Astrocyte (in vitro differentiated cells and primary cell): ENCODE data around the gene ARSI.

Experiments used
- EZH2 ChIP-seq: IDR thresholded peaks from 2 replicates; pipeline ENCODE4 v1.6.1; 2012; ENCODE audit warnings: mild to moderate bottlenecking, low read length, inconsistent platforms; ENCODE audit not compliant: insufficient read depth
- TF ChIP-seq, protein P1 (sequence below): IDR thresholded peaks from 2 replicates; pipeline ENCODE4 v1.5.1; 2011; ENCODE audit warnings: low read depth, mild to moderate bottlenecking, inconsistent platforms, low read length, moderate library complexity; ENCODE audit not compliant: insufficient read depth

DNA sequence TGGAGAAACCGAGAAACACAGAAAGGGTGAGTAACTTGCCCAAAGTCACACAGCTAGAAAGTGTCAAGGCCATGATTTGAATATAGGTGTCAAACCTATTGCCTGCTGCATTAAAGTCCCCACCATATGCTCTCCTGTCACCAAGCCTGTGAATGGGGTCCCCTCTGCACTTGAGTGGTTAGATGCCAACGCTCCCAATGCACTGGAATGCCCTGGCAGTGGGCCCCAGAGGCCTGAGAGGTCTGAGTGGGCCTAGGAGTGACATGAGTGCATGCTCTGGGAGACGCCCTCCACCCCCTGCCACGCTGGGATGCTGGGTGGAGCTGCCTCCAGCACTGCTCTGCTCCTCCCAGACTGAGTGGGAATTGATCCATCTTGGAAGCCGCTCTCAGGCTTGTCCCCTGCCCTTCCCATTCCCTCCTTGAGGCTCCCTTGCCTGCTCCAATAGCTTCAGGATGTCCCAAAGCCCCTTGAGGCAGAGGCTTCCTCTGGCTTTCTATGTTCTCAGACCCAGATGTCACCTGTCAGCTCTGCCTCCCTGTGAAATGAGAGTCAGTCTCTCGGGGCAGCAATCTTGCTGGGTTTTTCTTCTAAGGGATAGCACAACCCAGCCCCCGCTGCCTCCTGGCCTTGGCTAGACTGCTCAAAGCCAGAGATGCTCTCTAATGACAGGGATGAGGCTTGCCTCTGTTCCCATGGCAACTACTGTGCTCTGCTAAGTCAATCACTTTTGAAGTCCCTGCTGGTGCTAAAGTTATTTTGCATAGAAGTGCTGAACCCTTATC, 6.6 kb upstream of the ARSI start:
- TF ChIP-seq, protein P1, sequence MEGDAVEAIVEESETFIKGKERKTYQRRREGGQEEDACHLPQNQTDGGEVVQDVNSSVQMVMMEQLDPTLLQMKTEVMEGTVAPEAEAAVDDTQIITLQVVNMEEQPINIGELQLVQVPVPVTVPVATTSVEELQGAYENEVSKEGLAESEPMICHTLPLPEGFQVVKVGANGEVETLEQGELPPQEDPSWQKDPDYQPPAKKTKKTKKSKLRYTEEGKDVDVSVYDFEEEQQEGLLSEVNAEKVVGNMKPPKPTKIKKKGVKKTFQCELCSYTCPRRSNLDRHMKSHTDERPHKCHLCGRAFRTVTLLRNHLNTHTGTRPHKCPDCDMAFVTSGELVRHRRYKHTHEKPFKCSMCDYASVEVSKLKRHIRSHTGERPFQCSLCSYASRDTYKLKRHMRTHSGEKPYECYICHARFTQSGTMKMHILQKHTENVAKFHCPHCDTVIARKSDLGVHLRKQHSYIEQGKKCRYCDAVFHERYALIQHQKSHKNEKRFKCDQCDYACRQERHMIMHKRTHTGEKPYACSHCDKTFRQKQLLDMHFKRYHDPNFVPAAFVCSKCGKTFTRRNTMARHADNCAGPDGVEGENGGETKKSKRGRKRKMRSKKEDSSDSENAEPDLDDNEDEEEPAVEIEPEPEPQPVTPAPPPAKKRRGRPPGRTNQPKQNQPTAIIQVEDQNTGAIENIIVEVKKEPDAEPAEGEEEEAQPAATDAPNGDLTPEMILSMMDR = no peak
- no peak for TF ChIP-seq EZH2
